ENCODE results near the gene JMY. TPM values are rescaled to one million over a fixed set of nuclear protein-coding genes. Genes with fewer than 3 reads are reported as not detected.

The JMY gene
- total and polyA plus RNA-seq, 2 of the 8 experiments (the other 6 are each of a cell fraction or from before 2014, with no cell fraction given) = 2.8 to 13.9 TPM

GRCh38 chr5:79206541-79206940, 29.4 kb upstream of the JMY start (continued):
- TF ChIP-seq CHD7 (IDR thresholded peaks at IDR 0.05; ENCODE audit: insufficient replicate concordance, low read length) (no peak), BCL11A (IDR thresholded peaks at IDR 0.05; ENCODE audit: low read depth in 2 of 2, low read length in 2 of 2) (no peak), TAF7 (optimal IDR thresholded peaks at IDR 0.05; ENCODE audit: borderline replicate concordance, low read depth, low read length) (no peak), E2F6 (IDR thresholded peaks at IDR 0.05) (no peak), BRCA1 (IDR thresholded peaks at IDR 0.05; ENCODE audit: low read depth, low read length) (no peak), SIX5 (IDR thresholded peaks at IDR 0.05; ENCODE audit: low read depth, low read length) (no peak)
